HG03575 (cell line): Measurements from ENCODE around the gene DHX9.

Experiments used
- ATAC-seq: cut with Tn5 transposase; IDR thresholded peaks from one replicate; pipeline ENCODE4 v1.9.1; 2021; ENCODE audit not compliant: unreplicated experiment, insufficient number of reproducible peaks, low FRiP score; ENCODE audit errors: extremely low read depth

Gene DHX9

DNA sequence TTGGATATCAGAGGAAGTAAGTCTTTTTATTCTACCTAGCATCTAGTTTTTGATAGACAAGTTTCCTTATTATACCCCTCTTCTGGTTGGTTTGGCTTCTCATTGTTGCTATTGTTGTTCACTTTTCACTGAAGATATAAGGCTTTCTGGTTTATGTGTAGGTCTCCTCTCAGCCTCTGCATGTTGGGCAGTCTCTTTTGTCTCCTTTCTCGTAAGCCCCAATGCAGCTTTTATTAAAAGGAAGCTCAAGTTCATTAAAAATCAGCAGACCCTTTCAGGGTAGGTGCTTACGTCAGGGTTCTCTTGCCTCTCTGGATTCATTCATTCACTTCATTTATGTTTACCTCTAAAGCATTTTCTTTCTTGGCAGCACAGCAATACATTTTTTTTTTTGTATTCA, 4.8 kb upstream of the DHX9 start:
- no peak for ATAC-seq

- ATAC-seq, result no peak
Observed at GRCh38 chr1:182835806-182836205, 3.3 kb upstream of the DHX9 start.

DNA sequence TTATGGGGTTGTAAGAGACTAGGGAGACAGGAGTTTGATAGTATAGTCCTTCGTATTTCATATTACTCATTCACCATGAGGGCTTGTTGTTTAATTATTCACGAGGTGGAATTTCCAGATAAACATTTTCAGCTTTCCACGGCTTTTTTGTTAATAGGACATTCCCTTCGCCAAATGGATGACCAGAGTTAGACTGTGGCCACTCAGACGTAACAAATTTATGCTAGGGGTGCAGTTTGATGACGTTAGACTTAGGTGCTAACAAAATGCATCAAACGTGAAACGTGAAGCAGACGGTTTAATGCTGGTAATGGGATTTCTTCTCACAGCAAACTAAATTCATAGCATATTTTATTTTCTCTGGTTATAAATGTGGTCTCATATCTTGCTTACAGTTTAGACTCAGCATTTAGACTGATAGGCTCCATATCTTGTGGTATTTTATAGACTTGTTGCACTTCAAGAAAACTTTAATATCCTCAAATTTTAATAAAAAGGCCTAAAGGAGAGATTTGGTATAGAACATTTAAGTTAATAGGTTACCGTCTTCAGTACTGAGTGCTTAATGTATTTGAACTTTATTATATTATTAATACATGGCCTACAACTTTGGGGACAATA, 2.3 kb downstream of the DHX9 start:
- no peak for ATAC-seq

- no peak for ATAC-seq
Observed at GRCh38 chr1:182842265-182842664, 3.1 kb downstream of the DHX9 start.

- no peak for ATAC-seq
Observed at GRCh38 chr1:182845379-182845778, 6.2 kb downstream of the DHX9 start.

GRCh38 chr1:182845894-182846293, 6.7 kb downstream of the DHX9 start:
- ATAC-seq, result no peak

DNA sequence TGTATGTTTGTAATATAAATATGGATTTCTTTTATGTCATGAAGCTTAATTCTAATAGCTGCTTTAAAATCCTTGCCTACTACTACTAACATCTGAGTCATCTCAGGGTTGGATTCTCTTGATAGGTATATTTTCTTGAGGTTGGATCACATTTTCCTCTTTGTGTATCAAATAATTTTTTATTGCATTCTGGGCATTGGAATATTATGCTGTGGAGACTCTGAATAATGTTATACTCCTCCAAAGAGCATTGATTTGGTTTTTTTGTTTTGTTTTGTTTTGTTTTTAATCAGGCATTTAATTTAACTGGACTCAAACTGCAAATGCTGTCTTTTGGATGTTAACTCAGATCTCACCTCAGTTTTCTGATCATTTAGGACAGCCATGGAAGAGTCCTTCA, 8.0 kb downstream of the DHX9 start:
- ATAC-seq, result no peak

- no peak for ATAC-seq
Observed at GRCh38 chr1:182848736-182849135, 9.6 kb downstream of the DHX9 start.

GRCh38 chr1:182850319-182850718, 11.2 kb downstream of the DHX9 start:
- ATAC-seq, result no peak

DNA sequence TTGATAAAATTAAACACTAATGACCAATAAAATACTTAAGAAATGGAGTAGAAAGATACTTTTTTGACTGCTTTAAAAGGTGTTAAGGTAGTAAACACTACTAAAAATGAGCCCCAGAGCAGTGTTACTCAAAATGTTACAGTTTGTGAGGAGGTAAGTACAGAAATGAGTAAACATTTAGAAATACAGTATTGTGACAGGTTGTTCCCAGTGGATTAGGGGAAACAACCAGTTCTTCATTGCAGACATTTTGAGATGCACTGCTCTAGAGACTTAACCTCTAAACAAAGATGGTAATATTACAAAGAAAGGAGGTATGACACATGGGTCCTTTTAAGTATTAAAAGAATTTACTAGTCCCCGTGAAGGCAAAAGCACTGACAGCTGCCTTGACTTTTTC, 12.7 kb downstream of the DHX9 start:
- ATAC-seq, result no peak

GRCh38 chr1:182855911-182856310, 16.8 kb downstream of the DHX9 start:
- no peak for ATAC-seq

GRCh38 chr1:182857212-182857611, 18.1 kb downstream of the DHX9 start:
- ATAC-seq, result no peak

GRCh38 chr1:182860658-182861057, 21.5 kb downstream of the DHX9 start:
- ATAC-seq, result no peak

- no peak for ATAC-seq
Observed at GRCh38 chr1:182861994-182862393, 22.8 kb downstream of the DHX9 start.

GRCh38 chr1:182862827-182863226, 23.7 kb downstream of the DHX9 start:
- no peak for ATAC-seq

DNA sequence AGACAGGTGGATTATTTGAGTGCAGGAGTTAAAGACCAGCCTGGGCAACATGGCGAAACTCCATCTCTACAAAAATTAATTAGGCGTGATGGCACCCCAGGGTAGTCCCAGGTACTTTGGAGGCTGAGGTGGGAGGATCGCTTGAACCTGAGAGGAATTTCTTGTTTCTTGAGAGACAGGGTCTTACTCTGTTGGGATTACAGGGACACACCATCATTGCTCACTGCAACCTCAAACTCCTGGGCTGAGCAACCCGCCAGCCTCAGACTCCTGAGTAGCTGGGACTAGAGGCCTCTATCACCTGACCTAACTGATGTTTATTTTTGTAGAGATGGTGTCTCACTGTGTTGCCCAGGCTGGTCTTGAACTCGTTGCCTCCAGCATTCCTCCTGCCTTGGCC, 24.8 kb downstream of the DHX9 start:
- ATAC-seq, result no peak

- ATAC-seq, result no peak
Observed at GRCh38 chr1:182867861-182868260, 28.7 kb downstream of the DHX9 start.

DNA sequence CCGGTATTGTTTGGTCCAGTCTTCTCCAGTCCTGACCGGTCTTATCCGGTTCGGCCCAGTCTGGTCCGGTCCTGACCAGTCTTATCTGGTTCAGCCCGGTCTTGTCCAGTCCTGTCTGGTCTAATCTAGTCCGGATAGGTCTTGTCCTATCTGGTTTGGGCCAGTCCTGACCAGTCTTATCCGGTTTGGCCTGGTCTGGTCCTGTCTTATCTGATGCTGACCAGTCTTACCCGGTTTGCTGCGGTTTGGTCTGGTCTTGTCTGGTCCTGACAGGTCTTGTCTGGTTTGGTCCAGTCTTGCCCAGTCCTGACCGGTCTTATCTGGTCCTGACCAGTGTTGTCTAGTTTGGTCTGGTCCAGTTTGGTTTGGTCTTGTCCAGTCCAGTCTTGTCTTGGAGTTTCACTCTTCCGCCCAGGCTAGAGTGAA, 30.1 kb downstream of the DHX9 start:
- ATAC-seq, result no peak

DNA sequence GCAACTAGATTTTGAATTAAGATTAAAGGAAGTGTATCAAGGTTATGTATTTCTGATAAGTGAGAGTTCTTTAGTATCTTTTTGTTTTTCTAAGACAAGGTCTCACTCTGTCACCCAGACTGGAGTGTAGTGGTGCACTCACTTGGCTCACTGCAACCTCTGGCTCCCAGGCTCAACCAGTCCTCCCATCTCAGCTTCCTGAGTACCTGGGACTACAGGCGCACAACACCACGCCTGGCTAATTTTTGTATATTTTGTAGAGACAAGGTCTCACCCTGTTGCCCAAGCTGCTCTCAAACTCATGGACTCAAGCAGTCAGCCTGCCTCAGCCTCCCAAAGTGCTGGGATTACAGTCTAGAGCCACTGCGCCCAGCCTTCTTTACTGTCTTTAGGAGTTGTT, 33.7 kb downstream of the DHX9 start:
- ATAC-seq, result no peak

- no peak for ATAC-seq
Observed at GRCh38 chr1:182875889-182876288, 36.7 kb downstream of the DHX9 start.

GRCh38 chr1:182877331-182877730, 38.2 kb downstream of the DHX9 start:
- no peak for ATAC-seq
